Measurements from ENCODE around the gene ATXN1.

GRCh38 chr6:16582446-16583143, 178.7 kb downstream of the ATXN1 start:
- TF ChIP-seq CTCF (conservative IDR thresholded peaks at IDR 0.05; ENCODE audit: low read depth in 2 of 2) (no peak), ZNF462 (CRISPR knock-in tag; IDR thresholded peaks at IDR 0.05) (no peak), EZH2 (IDR thresholded peaks at IDR 0.05; ENCODE audit: low read depth, unreplicated experiment) (no peak), EZH2phosphoT487 (IDR thresholded peaks at IDR 0.05; ENCODE audit: unreplicated experiment) (no peak), REST (IDR thresholded peaks at IDR 0.05; ENCODE audit: unreplicated experiment) (no peak), POLR2AphosphoS5 (IDR thresholded peaks at IDR 0.05; ENCODE audit: low read depth) (no peak), CREB1 (CRISPR knock-in tag; IDR thresholded peaks at IDR 0.05; ENCODE audit: low read depth) (no peak), JUNB (IDR thresholded peaks at IDR 0.05; ENCODE audit: unreplicated experiment) (no peak), ETS1 (IDR thresholded peaks at IDR 0.05) (no peak), NANOG (IDR thresholded peaks at IDR 0.05; ENCODE audit: borderline replicate concordance) (no peak)

Measured in GM23338 (cell line).